ENCODE data around the gene LMBR1. TPM values are rescaled to one million over a fixed set of nuclear protein-coding genes. Genes with fewer than 3 reads are reported as not detected.
"Not testable (repeated sequence)": the region's sequence is repeated elsewhere in the genome, so short reads cannot be mapped to it uniquely, and the experiment has no call there.

Gene LMBR1
- total and polyA plus RNA-seq, 3 donors from 2014 or later: 73.3 to 219 (median 218) TPM

GRCh38 chr7:156918635-156919034 is 25.7 kb upstream of the LMBR1 start:
- WGBS, 2 donors: 41 to 43% methylated on average over 1 of the region's 1 CpG
- intact Hi-C loops (cut with DNase I; ENCODE audit: low total_unique reads): no loop called here
- H3K27me3 ChIP-seq: no peaks in the 10 kb centered on the region
- no peak overlapping the region for H3K27ac ChIP-seq
- no peak overlapping the region for H3K4me3 ChIP-seq
- H3K4me1 ChIP-seq: peaks cover 6% of the 10 kb centered on the region
- H3K9me3 ChIP-seq: no peaks in the 10 kb centered on the region
- H3K36me3 ChIP-seq (ENCODE audit: low read depth, missing control alignments): no peaks in the 10 kb centered on the region
- DNase-seq: no peak
- TF ChIP-seq POLR2A (IDR thresholded peaks at IDR 0.05) (no peak), CTCF (IDR thresholded peaks at IDR 0.05) (no peak)

- H3K4me1 ChIP-seq; intact Hi-C loops (cut with DNase I; ENCODE audit: low total_unique reads); H3K9me3 ChIP-seq; H3K4me3 ChIP-seq; DNase-seq; H3K27me3 ChIP-seq; H3K36me3 ChIP-seq (ENCODE audit: low read depth, missing control alignments); H3K27ac ChIP-seq: not testable (repeated sequence)
- WGBS, 2 donors: 87 to 90% methylated on average over 3 of the region's 3 CpGs
Measured at GRCh38 chr7:156909574-156910252, 16.7 kb upstream of the LMBR1 start.

DNA sequence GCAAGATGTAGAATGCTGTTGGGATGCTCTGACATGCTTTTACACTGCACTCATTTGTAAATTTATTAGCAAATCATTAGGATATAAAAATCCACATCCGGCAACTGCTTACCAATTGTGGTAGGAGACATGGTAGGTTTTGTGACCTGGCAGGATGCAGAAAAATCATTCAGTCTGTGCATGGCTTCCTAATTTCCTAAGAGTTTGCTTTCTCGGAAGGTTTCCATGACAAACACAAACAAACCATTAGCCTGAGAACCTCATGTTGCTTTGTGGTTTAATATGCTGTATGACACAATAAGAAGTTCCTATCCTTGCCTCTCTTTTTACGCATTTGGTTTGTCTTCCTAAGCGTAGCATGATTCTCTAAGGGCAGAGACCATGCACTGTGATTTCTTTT is 14.7 kb upstream of the LMBR1 start:
- TF ChIP-seq POLR2A (IDR thresholded peaks at IDR 0.05) (no peak), CTCF (IDR thresholded peaks at IDR 0.05) (no peak)
- DNase-seq: no peak
- no peaks in the 10 kb centered on the region for H3K36me3 ChIP-seq (ENCODE audit: low read depth, missing control alignments)
- no peak overlapping the region for H3K27ac ChIP-seq
- H3K27me3 ChIP-seq: no peaks in the 10 kb centered on the region
- no peaks in the 10 kb centered on the region for H3K9me3 ChIP-seq
- 80 to 81% methylated on average over 4 of the region's 4 CpGs for WGBS, 2 donors
- no peaks in the 10 kb centered on the region for H3K4me1 ChIP-seq
- intact Hi-C loops (cut with DNase I; ENCODE audit: low total_unique reads): no loop called here
- no peak overlapping the region for H3K4me3 ChIP-seq

GRCh38 chr7:156906200-156906649 is 13.2 kb upstream of the LMBR1 start:
- Histone ChIP-seq H3K4me1 (no peaks in the 10 kb centered on the region), H3K4me3 (no peak overlapping the region), H3K36me3 (ENCODE audit: low read depth, missing control alignments) (no peaks in the 10 kb centered on the region), H3K27ac (no peak overlapping the region), H3K27me3 (no peaks in the 10 kb centered on the region), H3K9me3 (no peaks in the 10 kb centered on the region)
- intact Hi-C loops (cut with DNase I; ENCODE audit: low total_unique reads): no loop called here
- no peak for DNase-seq
- TF ChIP-seq POLR2A (IDR thresholded peaks at IDR 0.05) (no peak), CTCF (IDR thresholded peaks at IDR 0.05) (no peak)
- 68 to 72% methylated on average over 3 to 4 of the region's 4 CpGs for WGBS, 2 donors

- H3K36me3 ChIP-seq (ENCODE audit: low read depth, missing control alignments): no peaks in the 10 kb centered on the region
- H3K27ac ChIP-seq: no peak overlapping the region
- no peaks in the 10 kb centered on the region for H3K27me3 ChIP-seq
- WGBS, 2 donors: 37 to 53% methylated on average over 10 of the region's 10 CpGs
- TF ChIP-seq CTCF (IDR thresholded peaks at IDR 0.05) (no peak), POLR2A (IDR thresholded peaks at IDR 0.05) (no peak)
- H3K4me3 ChIP-seq: no peak overlapping the region
- no peak for DNase-seq
- intact Hi-C loops (cut with DNase I; ENCODE audit: low total_unique reads): no loop called here
- no peaks in the 10 kb centered on the region for H3K9me3 ChIP-seq
- no peaks in the 10 kb centered on the region for H3K4me1 ChIP-seq
Measured at GRCh38 chr7:156903232-156903909, 10.4 kb upstream of the LMBR1 start.

DNA sequence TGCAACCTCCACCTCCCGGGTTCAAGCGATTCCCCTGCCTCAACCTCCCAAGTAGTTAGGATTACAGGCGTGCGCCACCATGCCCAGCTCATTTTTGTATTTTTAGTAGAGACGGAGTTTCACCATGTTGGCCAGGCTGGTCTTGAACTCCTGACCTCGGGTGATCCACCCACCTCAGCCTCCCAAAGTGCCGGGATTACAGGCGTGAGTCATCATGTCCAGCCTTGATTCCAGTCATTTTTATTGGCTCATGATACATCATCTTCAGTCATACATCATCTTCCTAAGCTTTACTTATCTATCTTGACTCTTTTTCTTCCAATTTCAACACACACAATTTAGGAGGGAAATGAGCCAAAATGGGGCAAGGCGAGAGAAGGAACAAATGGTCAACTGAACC is 7.1 kb upstream of the LMBR1 start:
- H3K4me3 ChIP-seq; H3K27me3 ChIP-seq; DNase-seq; H3K9me3 ChIP-seq; H3K27ac ChIP-seq; H3K4me1 ChIP-seq; intact Hi-C loops (cut with DNase I; ENCODE audit: low total_unique reads); H3K36me3 ChIP-seq (ENCODE audit: low read depth, missing control alignments): not testable (repeated sequence)
- 89 to 91% methylated on average over 9 of the region's 9 CpGs for WGBS, 2 donors

Measured in testis (tissue), 3 donors.